Mucosa of stomach (tissue), 1 donor: Measurements from ENCODE around the gene CNNM2.
"Not testable (repeated sequence)": the region's sequence is repeated elsewhere in the genome, so short reads cannot be mapped to it uniquely, and the experiment has no call there.

Experiments used
- H3K27me3 ChIP-seq: one replicate; pipeline ENCODE4 v1.7.0; 2013; ENCODE audit warnings: mild to moderate bottlenecking, low read length; ENCODE audit not compliant: control insufficient read depth, insufficient read depth
- H3K36me3 ChIP-seq: one replicate; pipeline ENCODE4 v1.7.0; 2013; ENCODE audit warnings: low read length; ENCODE audit not compliant: control insufficient read depth, insufficient read depth
- H3K4me1 ChIP-seq: one replicate; pipeline ENCODE4 v1.7.0; 2013; ENCODE audit warnings: mild to moderate bottlenecking, low read length; ENCODE audit not compliant: control insufficient read depth, insufficient read depth
- H3K4me3 ChIP-seq: one replicate; pipeline ENCODE4 v1.7.0; 2013; ENCODE audit warnings: low read length
- H3K9ac ChIP-seq: one replicate; pipeline ENCODE4 v1.7.0; 2013; ENCODE audit warnings: mild to moderate bottlenecking, low read length, moderate library complexity
- H3K9me3 ChIP-seq: one replicate; pipeline ENCODE4 v1.7.0; 2013; ENCODE audit warnings: mild to moderate bottlenecking, low read length, moderate library complexity; ENCODE audit not compliant: control insufficient read depth
- donor health status: Pancreatic carcinoma.

The CNNM2 gene

GRCh38 chr10:102984086-102984485 is 66.0 kb downstream of the CNNM2 start:
- Histone ChIP-seq H3K4me1 (peaks cover 5% of the 10 kb centered on the region), H3K4me3 (no peak overlapping the region), H3K36me3 (no peaks in the 10 kb centered on the region), H3K27me3 (no peaks in the 10 kb centered on the region), H3K9ac (no peak overlapping the region), H3K9me3 (no peaks in the 10 kb centered on the region)

- H3K27me3 ChIP-seq = no peaks in the 10 kb centered on the region
- no peak overlapping the region for H3K4me3 ChIP-seq
- no peaks in the 10 kb centered on the region for H3K36me3 ChIP-seq
- no peak overlapping the region for H3K9ac ChIP-seq
- H3K9me3 ChIP-seq = no peaks in the 10 kb centered on the region
- H3K4me1 ChIP-seq = peaks cover 6% of the 10 kb centered on the region
These were observed 67.7 kb downstream of the CNNM2 start for GRCh38 chr10:102985811-102986210.

- H3K9me3 ChIP-seq = no peaks in the 10 kb centered on the region
- no peak overlapping the region for H3K4me3 ChIP-seq
- no peaks in the 10 kb centered on the region for H3K27me3 ChIP-seq
- H3K4me1 ChIP-seq = peaks cover 6% of the 10 kb centered on the region
- H3K9ac ChIP-seq = no peak overlapping the region
- no peaks in the 10 kb centered on the region for H3K36me3 ChIP-seq
These were observed 70.6 kb downstream of the CNNM2 start for GRCh38 chr10:102988404-102989314.

GRCh38 chr10:102994531-102995295 is 76.6 kb downstream of the CNNM2 start:
- Histone ChIP-seq H3K9ac (no peak overlapping the region), H3K36me3 (no peaks in the 10 kb centered on the region), H3K4me1 (no peaks in the 10 kb centered on the region), H3K27me3 (no peaks in the 10 kb centered on the region), H3K9me3 (no peaks in the 10 kb centered on the region), H3K4me3 (no peak overlapping the region)

DNA sequence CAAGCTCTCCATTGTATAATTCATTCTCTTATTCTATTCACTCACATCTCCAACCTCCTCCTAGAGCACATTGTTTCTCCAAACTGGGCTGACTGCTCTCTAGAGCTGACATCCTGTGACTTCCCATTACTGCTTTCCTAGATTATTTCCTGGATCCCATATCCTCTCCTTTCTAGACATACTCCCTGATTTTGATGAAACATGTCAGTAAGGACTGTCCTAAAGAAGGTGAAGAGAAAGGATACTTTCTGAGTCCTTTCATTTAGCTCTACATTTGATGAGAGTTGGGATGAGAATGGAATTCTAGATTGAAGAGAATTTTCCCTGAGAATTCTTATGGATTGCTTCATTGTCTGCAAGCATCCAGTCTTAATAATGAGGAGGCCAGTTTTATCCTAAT is 78.8 kb downstream of the CNNM2 start:
- no peaks in the 10 kb centered on the region for H3K36me3 ChIP-seq
- H3K27me3 ChIP-seq = no peaks in the 10 kb centered on the region
- no peaks in the 10 kb centered on the region for H3K4me1 ChIP-seq
- H3K9ac ChIP-seq = no peak overlapping the region
- no peaks in the 10 kb centered on the region for H3K9me3 ChIP-seq
- H3K4me3 ChIP-seq = no peak overlapping the region

- H3K27me3 ChIP-seq = no peaks in the 10 kb centered on the region
- no peaks in the 10 kb centered on the region for H3K9me3 ChIP-seq
- no peaks in the 10 kb centered on the region for H3K4me1 ChIP-seq
- no peak overlapping the region for H3K4me3 ChIP-seq
- H3K36me3 ChIP-seq = no peaks in the 10 kb centered on the region
- H3K9ac ChIP-seq = no peak overlapping the region
These were observed 79.9 kb downstream of the CNNM2 start for GRCh38 chr10:102997998-102998397.

- no peaks in the 10 kb centered on the region for H3K27me3 ChIP-seq
- H3K4me1 ChIP-seq = no peaks in the 10 kb centered on the region
- no peak overlapping the region for H3K4me3 ChIP-seq
- no peaks in the 10 kb centered on the region for H3K9me3 ChIP-seq
- H3K36me3 ChIP-seq = no peaks in the 10 kb centered on the region
- H3K9ac ChIP-seq = no peak overlapping the region
These were observed 80.4 kb downstream of the CNNM2 start for GRCh38 chr10:102998399-102998907.

- H3K36me3 ChIP-seq, H3K4me3 ChIP-seq, H3K4me1 ChIP-seq, H3K9me3 ChIP-seq, H3K9ac ChIP-seq, H3K27me3 ChIP-seq: not testable (repeated sequence)
These were observed 82.0 kb downstream of the CNNM2 start for GRCh38 chr10:103000050-103000449.

GRCh38 chr10:103007017-103007416 is 88.9 kb downstream of the CNNM2 start:
- Histone ChIP-seq H3K9me3 (no peaks in the 10 kb centered on the region), H3K4me1 (no peaks in the 10 kb centered on the region), H3K36me3 (no peaks in the 10 kb centered on the region), H3K4me3 (no peak overlapping the region), H3K27me3 (no peaks in the 10 kb centered on the region), H3K9ac (no peak overlapping the region)

GRCh38 chr10:103013416-103013815 is 95.3 kb downstream of the CNNM2 start:
- Histone ChIP-seq H3K9ac (no peak overlapping the region), H3K36me3 (no peaks in the 10 kb centered on the region)

DNA sequence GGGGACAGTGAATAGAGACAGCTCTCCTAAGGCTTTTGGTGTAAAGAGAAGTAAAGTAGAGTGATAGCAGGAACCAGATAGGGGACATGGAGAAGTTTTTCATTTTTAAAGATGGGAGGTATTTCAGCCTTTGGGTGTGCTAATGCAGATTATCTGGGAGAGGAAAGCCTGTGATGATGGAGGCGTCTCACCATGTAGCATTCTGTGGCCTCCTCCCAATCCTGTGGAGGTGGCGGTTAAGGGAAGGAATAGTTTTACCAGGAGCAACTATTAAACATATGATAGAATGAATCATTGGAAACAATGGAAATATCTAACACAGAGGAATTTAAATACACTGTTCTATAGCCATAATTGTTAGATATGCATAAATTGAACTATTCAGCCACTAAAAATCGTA is 101.3 kb downstream of the CNNM2 start:
- no peak overlapping the region for H3K4me3 ChIP-seq
- H3K9ac ChIP-seq = no peak overlapping the region
- no peaks in the 10 kb centered on the region for H3K36me3 ChIP-seq
- no peaks in the 10 kb centered on the region for H3K9me3 ChIP-seq
- H3K27me3 ChIP-seq = no peaks in the 10 kb centered on the region
- no peaks in the 10 kb centered on the region for H3K4me1 ChIP-seq

More at GRCh38 chr10:103013416-103013815, 95.3 kb downstream of the CNNM2 start:
- Histone ChIP-seq H3K9me3 (no peaks in the 10 kb centered on the region), H3K4me1 (no peaks in the 10 kb centered on the region), H3K4me3 (no peak overlapping the region), H3K27me3 (no peaks in the 10 kb centered on the region)
